Transverse colon (tissue), 4 donors: Measurements from ENCODE around the gene FAM20C.
A peak's percentile ranks its signal among the peaks of the same experiment; 100 is the strongest.

Experiments used
- CTCF ChIP-seq, 5 experiments: fragments of 200-600 bp in 3 of 5; fragments of 450-650 bp in 2 of 5; sonication (generic) in 3 of 5; IDR thresholded peaks; 1 replicate in 2 of 5; 2 replicates in 3 of 5; pipeline ENCODE4 v1.5.1; 2016 to 2017; ENCODE audit warnings: antibody characterized with exemption in 5 of 5, inconsistent platforms in 3 of 5, mild to moderate bottlenecking in 2 of 5, moderate library complexity in 1 of 5
- EP300 ChIP-seq: sonication (generic); formaldehyde crosslinking; IDR thresholded peaks from one replicate; pipeline ENCODE4 v1.6.1; 2017; ENCODE audit warnings: antibody characterized with exemption, low read depth
- POLR2A ChIP-seq: fragments of 450-650 bp; IDR thresholded peaks from one replicate; pipeline ENCODE4 v1.6.1; 2016; ENCODE audit warnings: antibody characterized with exemption, mild to moderate bottlenecking, moderate library complexity
- POLR2AphosphoS5 ChIP-seq, 3 donors: sonication (generic); formaldehyde crosslinking; IDR thresholded peaks; one replicate each; pipeline ENCODE4 v1.6.1; 2016; ENCODE audit warnings: antibody characterized with exemption in 3 of 3

- TF ChIP-seq CTCF (IDR thresholded peaks at IDR 0.05) (no peak), POLR2AphosphoS5 (IDR thresholded peaks at IDR 0.05) (peak; percentile 57 to 72 (median 61)), EP300 (no peak), POLR2A (peak; percentile 46)
Observed at GRCh38 chr7:191981-192649, at the start of gene FAM20C.
